Ishikawa (cell line): ENCODE measurements around the gene DUS2.

ENCODE experiments used
- CREB1 ChIP-seq: IDR thresholded peaks from 2 replicates; pipeline ENCODE4 v1.6.1; 2012; ENCODE audit warnings: low read depth
- EP300 ChIP-seq: IDR thresholded peaks from 2 replicates; pipeline ENCODE4 v1.6.1; 2012; ENCODE audit warnings: borderline replicate concordance
- NFIC ChIP-seq: IDR thresholded peaks from 2 replicates; pipeline ENCODE4 v1.6.1; 2012
- RAD21 ChIP-seq: IDR thresholded peaks from 2 replicates; pipeline ENCODE4 v1.6.1; 2012; ENCODE audit warnings: low read depth
- TAF1 ChIP-seq: IDR thresholded peaks from 2 replicates; pipeline ENCODE4 v1.6.1; 2012; ENCODE audit warnings: low read depth, mild to moderate bottlenecking
- YY1 ChIP-seq: IDR thresholded peaks from 2 replicates; pipeline ENCODE4 v1.6.1; 2012; ENCODE audit warnings: low read depth
- TF ChIP-seq, protein P1 (sequence below): IDR thresholded peaks from 2 replicates; pipeline ENCODE4 v1.6.1; 2012

DNA sequence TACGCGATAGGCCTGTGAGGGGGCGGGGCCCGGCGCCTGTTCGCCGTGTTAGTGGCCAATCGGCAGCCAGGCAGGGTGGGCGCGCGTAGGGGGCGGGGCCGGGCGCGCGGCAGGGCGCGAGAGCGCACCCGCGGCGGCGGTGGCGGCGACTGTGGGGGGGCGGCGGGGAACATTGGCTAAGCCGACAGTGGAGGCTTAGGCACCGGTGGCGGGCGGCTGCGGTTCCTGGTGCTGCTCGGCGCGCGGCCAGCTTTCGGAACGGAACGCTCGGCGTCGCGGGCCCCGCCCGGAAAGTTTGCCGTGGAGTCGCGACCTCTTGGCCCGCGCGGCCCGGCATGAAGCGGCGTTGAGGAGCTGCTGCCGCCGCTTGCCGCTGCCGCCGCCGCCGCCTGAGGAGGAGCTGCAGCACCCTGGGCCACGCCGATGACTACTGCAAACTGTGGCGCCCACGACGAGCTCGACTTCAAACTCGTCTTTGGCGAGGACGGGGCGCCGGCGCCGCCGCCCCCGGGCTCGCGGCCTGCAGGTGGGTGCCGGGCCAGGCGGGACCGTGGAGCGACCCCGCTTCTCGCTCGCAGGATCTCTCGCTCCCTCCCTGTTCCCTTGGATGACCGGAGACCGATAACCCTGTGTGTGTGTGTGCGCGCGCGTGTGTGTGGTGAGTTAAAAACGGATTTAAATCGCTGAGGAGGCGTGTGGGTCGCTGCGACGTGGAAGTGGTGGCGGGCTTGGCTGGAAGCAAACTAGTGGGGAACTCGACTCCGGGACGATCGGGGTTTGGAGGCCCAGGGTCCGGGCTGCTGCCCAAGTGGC lies 62.4 kb downstream of the DUS2 start, which contains the start of gene NFATC3:
- peak; percentile 72 for TF ChIP-seq TAF1
- TF ChIP-seq, protein P1, sequence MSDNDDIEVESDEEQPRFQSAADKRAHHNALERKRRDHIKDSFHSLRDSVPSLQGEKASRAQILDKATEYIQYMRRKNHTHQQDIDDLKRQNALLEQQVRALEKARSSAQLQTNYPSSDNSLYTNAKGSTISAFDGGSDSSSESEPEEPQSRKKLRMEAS: peak; percentile 61
- peak; percentile 26; the same call in 1 of the 2 replicates for TF ChIP-seq NFIC
- TF ChIP-seq CREB1: no peak
- TF ChIP-seq EP300: peak; percentile 40; the same call in 1 of the 2 replicates
- no peak for TF ChIP-seq YY1
- TF ChIP-seq RAD21: no peak
